ENCODE measurements around the gene PEX5L. TPM values are rescaled to one million over a fixed set of nuclear protein-coding genes. Genes with fewer than 3 reads are reported as not detected.

PEX5L gene
- total RNA-seq, 1 experiment from 2014 or later, result 0.47 TPM

- no TSS peak for BruUV-seq (replicated peaks)
- POLR2A ChIA-PET, result no interaction called here
Observed at GRCh38 chr3:179865861-179866505, 170.8 kb downstream of the PEX5L start.

DNA sequence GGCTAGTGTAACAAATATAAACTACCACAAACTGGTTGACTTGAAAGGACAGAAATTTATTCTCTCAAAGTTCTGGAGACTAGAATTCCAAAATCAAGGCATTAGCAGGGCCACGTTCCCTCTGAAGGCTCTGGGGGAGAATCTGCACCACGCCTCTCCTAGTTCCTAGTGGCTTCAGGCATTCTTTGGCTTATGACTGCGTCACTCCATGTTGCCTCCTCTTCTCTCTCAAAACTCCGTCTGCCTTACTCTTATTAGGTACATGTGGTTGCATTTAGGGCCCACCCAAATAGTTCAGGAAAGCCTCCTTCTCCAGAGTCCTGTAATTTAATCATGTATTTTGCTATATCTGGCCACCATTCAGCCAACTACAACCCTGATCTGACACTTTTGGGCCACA lies 174.8 kb downstream of the PEX5L start:
- Mint-ChIP-seq H3K27ac (ENCODE audit: low read depth, unreplicated experiment) (no peak overlapping the region), H3K4me1 (ENCODE audit: insufficient read depth, unreplicated experiment) (no peaks in the 10 kb centered on the region), H3K9me3 (ENCODE audit: unreplicated experiment) (no peaks in the 10 kb centered on the region), H3K36me3 (ENCODE audit: insufficient read depth, unreplicated experiment) (no peaks in the 10 kb centered on the region), H3K27me3 (ENCODE audit: insufficient read depth, unreplicated experiment) (no peaks in the 10 kb centered on the region), H3K4me3 (ENCODE audit: unreplicated experiment) (no peak overlapping the region)
- intact Hi-C loops (cut with micrococcal nuclease), result no loop called here
- no peak for TF ChIP-seq CTCF (IDR thresholded peaks at IDR 0.05; ENCODE audit: unreplicated experiment)
- DNase-seq (ENCODE audit: unreplicated experiment), result no peak
- ChIA-PET CTCF (no interaction called here), POLR2A (no interaction called here)
- no TSS peak for BruUV-seq (replicated peaks)

More at GRCh38 chr3:179865861-179866505, 170.8 kb downstream of the PEX5L start:
- Mint-ChIP-seq H3K4me1 (ENCODE audit: insufficient read depth, unreplicated experiment) (no peaks in the 10 kb centered on the region), H3K36me3 (ENCODE audit: insufficient read depth, unreplicated experiment) (no peaks in the 10 kb centered on the region), H3K4me3 (ENCODE audit: unreplicated experiment) (no peak overlapping the region), H3K9me3 (ENCODE audit: unreplicated experiment) (no peaks in the 10 kb centered on the region), H3K27ac (ENCODE audit: low read depth, unreplicated experiment) (no peak overlapping the region), H3K27me3 (ENCODE audit: insufficient read depth, unreplicated experiment) (no peaks in the 10 kb centered on the region)
- no peak for DNase-seq (ENCODE audit: unreplicated experiment)
- no peak for TF ChIP-seq CTCF (IDR thresholded peaks at IDR 0.05; ENCODE audit: unreplicated experiment)
- intact Hi-C loops (cut with micrococcal nuclease), result no loop called here
- CTCF ChIA-PET, result no interaction called here

- Mint-ChIP-seq H3K4me3 (ENCODE audit: unreplicated experiment) (no peak overlapping the region), H3K27me3 (ENCODE audit: insufficient read depth, unreplicated experiment) (no peaks in the 10 kb centered on the region), H3K4me1 (ENCODE audit: insufficient read depth, unreplicated experiment) (no peaks in the 10 kb centered on the region), H3K36me3 (ENCODE audit: insufficient read depth, unreplicated experiment) (no peaks in the 10 kb centered on the region), H3K9me3 (ENCODE audit: unreplicated experiment) (no peaks in the 10 kb centered on the region), H3K27ac (ENCODE audit: low read depth, unreplicated experiment) (no peak overlapping the region)
- no TSS peak for BruUV-seq (replicated peaks)
- ChIA-PET CTCF (no interaction called here), POLR2A (no interaction called here)
- TF ChIP-seq CTCF (IDR thresholded peaks at IDR 0.05; ENCODE audit: unreplicated experiment), result no peak
- no peak for DNase-seq (ENCODE audit: unreplicated experiment)
- intact Hi-C loops (cut with micrococcal nuclease), result no loop called here
Observed at GRCh38 chr3:179861292-179861691, 175.4 kb downstream of the PEX5L start.

- ChIA-PET CTCF (no interaction called here), POLR2A (no interaction called here)
- no TSS peak for BruUV-seq (replicated peaks)
Observed at GRCh38 chr3:179860275-179861107, 176.2 kb downstream of the PEX5L start.

More at GRCh38 chr3:179860275-179861107, 176.2 kb downstream of the PEX5L start:
- Mint-ChIP-seq H3K27me3 (ENCODE audit: insufficient read depth, unreplicated experiment) (no peaks in the 10 kb centered on the region), H3K36me3 (ENCODE audit: insufficient read depth, unreplicated experiment) (no peaks in the 10 kb centered on the region), H3K4me1 (ENCODE audit: insufficient read depth, unreplicated experiment) (no peaks in the 10 kb centered on the region), H3K27ac (ENCODE audit: low read depth, unreplicated experiment) (no peak overlapping the region), H3K4me3 (ENCODE audit: unreplicated experiment) (no peak overlapping the region), H3K9me3 (ENCODE audit: unreplicated experiment) (no peaks in the 10 kb centered on the region)
- TF ChIP-seq CTCF (IDR thresholded peaks at IDR 0.05; ENCODE audit: unreplicated experiment), result no peak
- no peak for DNase-seq (ENCODE audit: unreplicated experiment)
- intact Hi-C loops (cut with micrococcal nuclease), result no loop called here

Measured in MCF 10A (cell line).